Colonic mucosa (tissue), 4 donors: ENCODE results near the gene EXOC3L1. TPM values are rescaled to one million over a fixed set of nuclear protein-coding genes. Genes with fewer than 3 reads are reported as not detected.

Experiments used
- DNase-seq: peaks from one replicate; pipeline ENCODE4 v3.0.0-alpha.2; 2020
- H3K27ac ChIP-seq: fragments of 200-600 bp; one replicate; pipeline ENCODE4 v1.8.0; 2021
- H3K27me3 ChIP-seq: fragments of 200-600 bp; one replicate; pipeline ENCODE4 v1.8.0; 2021
- H3K36me3 ChIP-seq: fragments of 200-600 bp; one replicate; pipeline ENCODE4 v1.8.0; 2021
- H3K4me1 ChIP-seq: fragments of 200-600 bp; one replicate; pipeline ENCODE4 v1.8.0; 2021; ENCODE audit warnings: mild to moderate bottlenecking
- H3K4me3 ChIP-seq: fragments of 200-600 bp; one replicate; pipeline ENCODE4 v1.8.0; 2021
- H3K9ac ChIP-seq, 2 donors: one replicate each; pipeline ENCODE4 v1.7.0; 2013; ENCODE audit warnings: control low read depth in 2 of 2, low read depth in 2 of 2, low read length in 2 of 2
- H3K9me3 ChIP-seq: fragments of 200-600 bp; one replicate; pipeline ENCODE4 v1.8.0; 2021
- CTCF ChIP-seq: fragments of 200-600 bp; IDR thresholded peaks from one replicate; pipeline ENCODE4 v1.8.0; 2022; ENCODE audit warnings: antibody characterized with exemption, mild to moderate bottlenecking
- intact Hi-C: fragments of 100-400 bp; cut with DNase I; formaldehyde crosslinking; loops from one replicate; pipeline ENCODE4 v1.14.1; 2022
- total RNA-seq, 2 donors: library from RNA; stranded (reverse); fragmentation: NEBNext Ultra II Directional in 1 of 2; extraction: Animal tissue kit (Norgen Biotek cat#: 25700) in 1 of 2; gene quantifications; one replicate each; pipeline ENCODE4 v1.2.1, GENCODE V29; 2021
- donor health status: healthy.
- donor health status: DM: no; HTN: no; CAD: no.
- donor health status: DM: no; HTN: no; CAD: no.

EXOC3L1 gene
- total RNA-seq, 2 donors from 2014 or later: 2.3 to 4.6 TPM

- H3K9ac ChIP-seq: no peak overlapping the region
- no peaks in the 10 kb centered on the region for H3K9me3 ChIP-seq
- no peak for DNase-seq
- TF ChIP-seq CTCF: no peak
- peaks cover 3% of the 10 kb centered on the region for H3K4me1 ChIP-seq
- H3K27me3 ChIP-seq: no peaks in the 10 kb centered on the region
- no peak overlapping the region for H3K27ac ChIP-seq
- no peak overlapping the region for H3K4me3 ChIP-seq
- H3K36me3 ChIP-seq: peaks cover 19% of the 10 kb centered on the region
- intact Hi-C loops: no loop called here
These were observed 39.0 kb upstream of the EXOC3L1 start for GRCh38 chr16:67228905-67229304.

GRCh38 chr16:67228034-67228785 is 38.3 kb upstream of the EXOC3L1 start:
- Histone ChIP-seq H3K4me3 (peak overlapping the region; percentile 95), H3K27ac (no peak overlapping the region), H3K9ac (peak overlapping the region in 1 of 2 donors; percentile 98), H3K27me3 (no peaks in the 10 kb centered on the region), H3K36me3 (peaks cover 19% of the 10 kb centered on the region), H3K4me1 (peaks cover 3% of the 10 kb centered on the region), H3K9me3 (no peaks in the 10 kb centered on the region)
- no peak for TF ChIP-seq CTCF
- intact Hi-C loops: no loop called here
- DNase-seq: no peak

GRCh38 chr16:67227567-67227921 is 37.6 kb upstream of the EXOC3L1 start:
- H3K4me3 ChIP-seq: peak overlapping the region; percentile 95
- peak overlapping the region; percentile 91 to 98 for H3K9ac ChIP-seq
- DNase-seq: no peak
- TF ChIP-seq CTCF: no peak
- peaks cover 3% of the 10 kb centered on the region for H3K4me1 ChIP-seq
- H3K27ac ChIP-seq: peak overlapping the region; percentile 56
- H3K27me3 ChIP-seq: no peaks in the 10 kb centered on the region
- intact Hi-C loops: no loop called here
- peaks cover 19% of the 10 kb centered on the region for H3K36me3 ChIP-seq
- H3K9me3 ChIP-seq: no peaks in the 10 kb centered on the region

- no peaks in the 10 kb centered on the region for H3K27me3 ChIP-seq
- no peak for TF ChIP-seq CTCF
- peak; percentile 99 for DNase-seq
- H3K27ac ChIP-seq: peak within 1 kb of the TSS; percentile 56
- H3K4me1 ChIP-seq: peaks cover 3% of the 10 kb centered on the region
- intact Hi-C loops: no loop called here
- peaks cover 19% of the 10 kb centered on the region for H3K36me3 ChIP-seq
- peak within 1 kb of the TSS; percentile 95 for H3K4me3 ChIP-seq
- peak within 1 kb of the TSS; percentile 91 to 98 for H3K9ac ChIP-seq
- no peaks in the 10 kb centered on the region for H3K9me3 ChIP-seq
These were observed 37.0 kb upstream of the EXOC3L1 start, which contains the start of gene TMEM208 for GRCh38 chr16:67226804-67227566. TMEM208 (plus strand) TSS chr16:67227130; CDS start chr16:67227219, 89 bp downstream.

GRCh38 chr16:67226295-67226803 is 36.4 kb upstream of the EXOC3L1 start:
- intact Hi-C loops: no loop called here

More at GRCh38 chr16:67226295-67226803, 36.4 kb upstream of the EXOC3L1 start:
- no peaks in the 10 kb centered on the region for H3K9me3 ChIP-seq
- peaks cover 13% of the 10 kb centered on the region for H3K36me3 ChIP-seq
- no peak for DNase-seq
- peaks cover 3% of the 10 kb centered on the region for H3K4me1 ChIP-seq
- H3K27me3 ChIP-seq: no peaks in the 10 kb centered on the region
- H3K27ac ChIP-seq: peak overlapping the region; percentile 54
- TF ChIP-seq CTCF: no peak
- peak overlapping the region; percentile 95 for H3K4me3 ChIP-seq
- H3K9ac ChIP-seq: peak overlapping the region; percentile 37 to 98
